Activated naive CD8-positive, alpha-beta T cell treated with anti-CD3 and anti-CD28 coated beads, Interleukin-2, amount 50 U/mL, for 16 hours (primary cell): ENCODE results near the gene HIVEP3.
A peak's percentile ranks its signal among the peaks of the same experiment; 100 is the strongest.

Source experiments
- DNase-seq: peaks from one replicate; pipeline ENCODE4 v3.0.0-alpha.2; 2020; ENCODE audit warnings: low read depth, low spot score

Gene HIVEP3

GRCh38 chr1:41762251-41762650 lies 156.5 kb downstream of the HIVEP3 start:
- no peak for DNase-seq

GRCh38 chr1:41758904-41759548 lies 159.7 kb downstream of the HIVEP3 start:
- DNase-seq: no peak

GRCh38 chr1:41758500-41758899 lies 160.2 kb downstream of the HIVEP3 start:
- no peak for DNase-seq

- no peak for DNase-seq
Observed at GRCh38 chr1:41754540-41754939, 164.2 kb downstream of the HIVEP3 start.

- DNase-seq: no peak
Observed at GRCh38 chr1:41752514-41753170, 166.1 kb downstream of the HIVEP3 start.

GRCh38 chr1:41751804-41752513 lies 166.8 kb downstream of the HIVEP3 start:
- DNase-seq: no peak

- DNase-seq: no peak
Observed at GRCh38 chr1:41749991-41750745, 168.6 kb downstream of the HIVEP3 start.

- DNase-seq: no peak
Observed at GRCh38 chr1:41745022-41745421, 173.7 kb downstream of the HIVEP3 start.

- no peak for DNase-seq
Observed at GRCh38 chr1:41743366-41743765, 175.4 kb downstream of the HIVEP3 start.

GRCh38 chr1:41742219-41742618 lies 176.5 kb downstream of the HIVEP3 start:
- no peak for DNase-seq

- DNase-seq: no peak
Observed at GRCh38 chr1:41741244-41741643, 177.5 kb downstream of the HIVEP3 start.

- DNase-seq: no peak
Observed at GRCh38 chr1:41740630-41741239, 178.0 kb downstream of the HIVEP3 start.

GRCh38 chr1:41740058-41740457 lies 178.7 kb downstream of the HIVEP3 start:
- DNase-seq: no peak

- DNase-seq: peak; percentile 70
Observed at GRCh38 chr1:41739061-41739955, 179.4 kb downstream of the HIVEP3 start.

GRCh38 chr1:41738475-41738874 lies 180.2 kb downstream of the HIVEP3 start:
- DNase-seq: no peak

GRCh38 chr1:41738006-41738405 lies 180.7 kb downstream of the HIVEP3 start:
- no peak for DNase-seq

GRCh38 chr1:41735631-41736260 lies 183.0 kb downstream of the HIVEP3 start:
- DNase-seq: no peak

- no peak for DNase-seq
Observed at GRCh38 chr1:41735139-41735538, 183.6 kb downstream of the HIVEP3 start.

GRCh38 chr1:41734201-41734970 lies 184.3 kb downstream of the HIVEP3 start:
- DNase-seq: no peak
